Activated naive CD8-positive, alpha-beta T cell treated with anti-CD3 and anti-CD28 coated beads, Interleukin-2, amount 50 U/mL, for 16 hours (primary cell): ENCODE measurements around the gene CHAT.

ENCODE experiments used
- DNase-seq: peaks from one replicate; pipeline ENCODE4 v3.0.0-alpha.2; 2020; ENCODE audit warnings: low read depth, low spot score

The CHAT gene

GRCh38 chr10:49597426-49598163, 16.2 kb upstream of the CHAT start:
- no peak for DNase-seq

- no peak for DNase-seq
These were observed 15.5 kb upstream of the CHAT start for GRCh38 chr10:49598164-49598856.

- DNase-seq, result no peak
These were observed 14.9 kb upstream of the CHAT start for GRCh38 chr10:49598986-49599385.

GRCh38 chr10:49599546-49599945, 14.3 kb upstream of the CHAT start:
- DNase-seq, result no peak

- no peak for DNase-seq
These were observed 13.8 kb upstream of the CHAT start for GRCh38 chr10:49600046-49600445.

GRCh38 chr10:49600781-49601400, 12.9 kb upstream of the CHAT start:
- DNase-seq, result no peak

- no peak for DNase-seq
These were observed 12.0 kb upstream of the CHAT start for GRCh38 chr10:49601857-49602256.

GRCh38 chr10:49602380-49603023, 11.3 kb upstream of the CHAT start:
- no peak for DNase-seq

- DNase-seq, result no peak
These were observed 8.5 kb upstream of the CHAT start for GRCh38 chr10:49605216-49605938.

- DNase-seq, result no peak
These were observed 7.8 kb upstream of the CHAT start for GRCh38 chr10:49605939-49606509.

- peak; percentile 14 for DNase-seq
These were observed 6.8 kb upstream of the CHAT start for GRCh38 chr10:49606981-49607535.

- DNase-seq, result no peak
These were observed 5.5 kb upstream of the CHAT start for GRCh38 chr10:49608166-49609005.

GRCh38 chr10:49609006-49609282, 4.9 kb upstream of the CHAT start:
- no peak for DNase-seq

- DNase-seq, result no peak
These were observed 4.3 kb upstream of the CHAT start for GRCh38 chr10:49609283-49610113.

- DNase-seq, result no peak
These were observed 3.8 kb upstream of the CHAT start, which contains the start of gene SLC18A3 for GRCh38 chr10:49610114-49610457. TSS of gene SLC18A3 (plus strand) at chr10:49610310. CDS start at chr10:49610741, 431 bp downstream.

GRCh38 chr10:49610458-49611165, 3.2 kb upstream of the CHAT start:
- DNase-seq, result no peak

- DNase-seq, result no peak
These were observed 2.5 kb upstream of the CHAT start for GRCh38 chr10:49611166-49611815.

GRCh38 chr10:49611816-49612512, 1.9 kb upstream of the CHAT start:
- no peak for DNase-seq
